PC-3 (cell line): Measurements from ENCODE around the gene CABLES1.

Experiments used
- EZH2 ChIP-seq: fragments of 300-600 bp; sonication (generic); IDR thresholded peaks from one replicate; pipeline ENCODE4 v1.6.1; 2017; ENCODE audit warnings: antibody characterized with exemption, mild to moderate bottlenecking, low read length; ENCODE audit not compliant: unreplicated experiment
- EZH2phosphoT487 ChIP-seq: fragments of 300-600 bp; sonication (generic); IDR thresholded peaks from 2 replicates; pipeline ENCODE4 v1.6.1; 2018; ENCODE audit warnings: mild to moderate bottlenecking, antibody characterized with exemption, low read length, borderline replicate concordance
- TF ChIP-seq, protein P1 (sequence below): fragments of 300-600 bp; sonication (generic); conservative IDR thresholded peaks from 2 replicates; pipeline ENCODE4 v1.5.1; 2017; ENCODE audit warnings: antibody characterized with exemption, low read depth, mild to moderate bottlenecking, low read length

- TF ChIP-seq, protein P1, sequence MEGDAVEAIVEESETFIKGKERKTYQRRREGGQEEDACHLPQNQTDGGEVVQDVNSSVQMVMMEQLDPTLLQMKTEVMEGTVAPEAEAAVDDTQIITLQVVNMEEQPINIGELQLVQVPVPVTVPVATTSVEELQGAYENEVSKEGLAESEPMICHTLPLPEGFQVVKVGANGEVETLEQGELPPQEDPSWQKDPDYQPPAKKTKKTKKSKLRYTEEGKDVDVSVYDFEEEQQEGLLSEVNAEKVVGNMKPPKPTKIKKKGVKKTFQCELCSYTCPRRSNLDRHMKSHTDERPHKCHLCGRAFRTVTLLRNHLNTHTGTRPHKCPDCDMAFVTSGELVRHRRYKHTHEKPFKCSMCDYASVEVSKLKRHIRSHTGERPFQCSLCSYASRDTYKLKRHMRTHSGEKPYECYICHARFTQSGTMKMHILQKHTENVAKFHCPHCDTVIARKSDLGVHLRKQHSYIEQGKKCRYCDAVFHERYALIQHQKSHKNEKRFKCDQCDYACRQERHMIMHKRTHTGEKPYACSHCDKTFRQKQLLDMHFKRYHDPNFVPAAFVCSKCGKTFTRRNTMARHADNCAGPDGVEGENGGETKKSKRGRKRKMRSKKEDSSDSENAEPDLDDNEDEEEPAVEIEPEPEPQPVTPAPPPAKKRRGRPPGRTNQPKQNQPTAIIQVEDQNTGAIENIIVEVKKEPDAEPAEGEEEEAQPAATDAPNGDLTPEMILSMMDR: no peak
- TF ChIP-seq EZH2: no peak
- no peak for TF ChIP-seq EZH2phosphoT487
Observed at GRCh38 chr18:23129355-23130002, 5.8 kb upstream of the CABLES1 start.
